K562 (cell line): ENCODE data around the gene PLAAT3. TPM values are rescaled to one million over a fixed set of nuclear protein-coding genes. Genes with fewer than 3 reads are reported as not detected.

Experiments used
- ATAC-seq: fragments of 200-7000 bp; cut with Tn5 transposase; 3 replicates; pipeline ENCODE4 v1.9.1; 2020; ENCODE audit warnings: moderate library complexity
- BruUV-seq: library from RNA; stranded (reverse); fragments of 400-500 nt; replicated peaks from 2 replicates; lab custom pipeline; 2021; lab: Mats Ljungman, UMichigan
- CTCF ChIA-PET: fragments of 300-600 bp; formaldehyde crosslinking; extraction: SDS; loops from one replicate; lab custom pipeline; 2021; ENCODE audit warnings: low intra/inter-chr PET ratio; lab: Yijun Ruan, JAX
- POLR2A ChIA-PET: fragments of 300-600, 350-650 bp; sonication (Branson Sonifier 250); formaldehyde crosslinking; extraction: SDS; loops from one replicate; lab custom pipeline; 2021; ENCODE audit warnings: antibody characterized with exemption, inconsistent platforms; lab: Yijun Ruan, JAX
- DNase-seq, 4 experiments: peaks; one replicate each; pipeline versions ENCODE4 v3.0.0 to v3.0.0-alpha.2; 2011 to 2018; ENCODE audit warnings: low spot score in 3 of 4, mixed read lengths in 3 of 4; ENCODE audit errors: extremely low read depth in 1 of 4
- FAIRE-seq: peaks from 2 replicates; lab custom pipeline; 2011; peaks lifted over from hg19 to GRCh38; lab: Jason Lieb, UNC
- H2AFZ ChIP-seq: 2 replicates; pipeline ENCODE4 v1.6.0; 2011; ENCODE audit warnings: low read depth, low read length, control low read depth, inconsistent platforms
- H3K27ac ChIP-seq: fragments of 200-600 bp; 3 replicates; pipeline ENCODE4 v1.8.0; 2011; ENCODE audit warnings: low read depth, mild to moderate bottlenecking, control low read depth, inconsistent platforms, low read length, moderate library complexity, mixed read lengths; ENCODE audit errors: extremely low read depth
- H3K27me3 ChIP-seq, 2 experiments: fragments of 300-600 bp in 1 of 2; 2 replicates in 1 of 2; 3 replicates in 1 of 2; pipeline versions ENCODE4 v1.6.0 to v1.8.0; 2011; ENCODE audit warnings: inconsistent platforms in 2 of 2, low read length in 2 of 2, mild to moderate bottlenecking in 1 of 2, mixed read lengths in 1 of 2, moderate library complexity in 1 of 2; ENCODE audit not compliant: control insufficient read depth in 2 of 2, insufficient read depth in 2 of 2
- H3K36me3 ChIP-seq: fragments of 300-600 bp; 3 replicates; pipeline ENCODE4 v1.8.0; 2011; ENCODE audit warnings: mild to moderate bottlenecking, low read length, inconsistent platforms; ENCODE audit not compliant: control insufficient read depth, insufficient read depth
- H3K4me1 ChIP-seq, 2 experiments: fragments of 200-600 bp in 1 of 2; replicated peaks in 1 of 2; 2 replicates in 1 of 2; 3 replicates in 1 of 2; pipeline versions ENCODE4 v1.5.1 to v1.8.0; 2011; ENCODE audit warnings: inconsistent platforms in 2 of 2, low read length in 2 of 2, mild to moderate bottlenecking in 1 of 2, mixed read lengths in 1 of 2, moderate library complexity in 1 of 2; ENCODE audit not compliant: control insufficient read depth in 2 of 2, insufficient read depth in 2 of 2
- H3K4me2 ChIP-seq: 2 replicates; pipeline ENCODE4 v1.6.1; 2011; ENCODE audit warnings: low read length, control low read depth, inconsistent platforms, mixed read lengths; ENCODE audit not compliant: insufficient read depth
- H3K4me3 ChIP-seq: fragments of 200-600 bp; sonication (generic), shearing (Covaris generic); 2 replicates; pipeline ENCODE4 v1.5.1; 2016; ENCODE audit warnings: control low read depth, inconsistent platforms
- H3K79me2 ChIP-seq: fragments of 200-600 bp; 3 replicates; pipeline ENCODE4 v1.8.0; 2011; ENCODE audit warnings: low read length, inconsistent platforms; ENCODE audit not compliant: control insufficient read depth, insufficient read depth
- H3K9ac ChIP-seq, 2 experiments: 2 replicates each; pipeline versions ENCODE4 v1.6.0 to v1.6.1; 2011; ENCODE audit warnings: low read depth in 2 of 2, low read length in 2 of 2, control low read depth in 1 of 2, inconsistent platforms in 1 of 2, mild to moderate bottlenecking in 1 of 2, mixed read lengths in 1 of 2; ENCODE audit not compliant: insufficient read depth in 1 of 2
- H3K9me1 ChIP-seq: one replicate; pipeline ENCODE4 v1.6.0; 2011; ENCODE audit warnings: inconsistent platforms, mild to moderate bottlenecking, low read length, moderate library complexity; ENCODE audit not compliant: control insufficient read depth, insufficient read depth
- H3K9me3 ChIP-seq: replicated peaks from 2 replicates; pipeline ENCODE4 v1.5.1; 2011; ENCODE audit warnings: low read depth, low read length, inconsistent platforms; ENCODE audit not compliant: control insufficient read depth, insufficient read depth
- H4K20me1 ChIP-seq: replicated peaks from 2 replicates; pipeline ENCODE4 v1.6.1; 2011; ENCODE audit warnings: low read length, inconsistent platforms, mixed read lengths; ENCODE audit not compliant: control insufficient read depth, insufficient read depth
- BCOR ChIP-seq: fragments of 450-650 bp; IDR thresholded peaks from 2 replicates; pipeline ENCODE4 v1.6.1; 2016
- CEBPB ChIP-seq: fragments of 450-650 bp; IDR thresholded peaks from 2 replicates; pipeline ENCODE4 v1.6.1; 2016; ENCODE audit warnings: missing genetic modification characterization, missing compliant biosample characterization
- FOXP1 ChIP-seq: sonication (generic); formaldehyde crosslinking; IDR thresholded peaks from 2 replicates; pipeline ENCODE4 v1.8.0; 2022; ENCODE audit warnings: mild to moderate bottlenecking, missing genetic modification reagents
- MED1 ChIP-seq: sonication (generic); formaldehyde crosslinking; IDR thresholded peaks from 2 replicates; pipeline ENCODE4 v1.8.1; 2023; ENCODE audit warnings: missing genetic modification reagents, borderline replicate concordance
- MEIS2 ChIP-seq: fragments of 450-650 bp; IDR thresholded peaks from 2 replicates; pipeline ENCODE4 v1.6.1; 2014; ENCODE audit warnings: mild to moderate bottlenecking; ENCODE audit not compliant: partially characterized antibody
- NFIC ChIP-seq: fragments of 450-650 bp; IDR thresholded peaks from 2 replicates; pipeline ENCODE4 v1.6.1; 2017; ENCODE audit warnings: mild to moderate bottlenecking, inconsistent platforms
- RAD51 ChIP-seq: fragments of 450-650 bp; IDR thresholded peaks from 2 replicates; pipeline ENCODE4 v1.7.1; 2016; ENCODE audit warnings: low read depth, mild to moderate bottlenecking, borderline replicate concordance
- RFX5 ChIP-seq: IDR thresholded peaks from 2 replicates; pipeline ENCODE4 v1.6.1; 2011; ENCODE audit warnings: low read depth, mild to moderate bottlenecking, improper control_type of control experiment, low read length
- RUNX1 ChIP-seq: sonication (generic); IDR thresholded peaks from 2 replicates; pipeline ENCODE4 v1.6.1; 2016; ENCODE audit warnings: antibody characterized with exemption, low read depth
- SMARCB1 ChIP-seq: IDR thresholded peaks from 2 replicates; pipeline ENCODE4 v1.6.1; 2011; ENCODE audit warnings: improper control_type of control experiment, low read depth; ENCODE audit not compliant: insufficient read length
- YBX1 ChIP-seq: fragments of 450-650 bp; IDR thresholded peaks from 2 replicates; pipeline ENCODE4 v1.7.1; 2016; ENCODE audit warnings: mild to moderate bottlenecking
- ZNF589 ChIP-seq: fragments of 200-800 bp; sonication (Bioruptor generic); IDR thresholded peaks from 2 replicates; pipeline ENCODE4 v1.6.1; 2016; ENCODE audit warnings: low read depth, missing genetic modification characterization, missing compliant biosample characterization
- ZNF830 ChIP-seq: fragments of 250-450 bp; sonication (Bioruptor Pico); IDR thresholded peaks from 2 replicates; pipeline ENCODE4 v1.5.0; 2021; ENCODE audit warnings: mild to moderate bottlenecking
- WGBS: fragments of 100-300 bp; shearing (Covaris generic); methylation state at CpG from one replicate; pipeline ENCODE4 v1.1.6; 2016; ENCODE audit warnings: low coverage, mixed read lengths; ENCODE audit not compliant: insufficient coverage; ENCODE audit errors: missing lambda C conversion rate; 5-methylcytosine and 5-hydroxymethylcytosine counted together
- in situ Hi-C: fragments of 300-500 bp; cut with MboI; formaldehyde crosslinking; loops from 4 replicates; pipeline ENCODE4 v1.15.0; 2018; ENCODE audit warnings: inconsistent platforms, mixed read lengths
- intact Hi-C: fragments of 100-400 bp; cut with micrococcal nuclease; formaldehyde crosslinking; loops from 2 replicates; pipeline ENCODE4 v1.14.2; 2022
- polyA plus RNA-seq, 8 experiments: library from polyadenylated mRNA; depleted of rRNA in 4 of 8; stranded (reverse) in 5 of 8; unstranded in 3 of 8; fragments of >200 nt; fragmentation: Nextera tagmentation in 2 of 8; fragmentation: Illumina TruSeq in 1 of 8; extraction: Ambion mirVana in 2 of 8; extraction: Trizol in 1 of 8; gene quantifications; 2 replicates each; pipeline versions ENCODE4 v1.2.1 to v1.2.3, GENCODE V29; 2011 to 2014; ENCODE audit warnings: inconsistent platforms in 1 of 8, missing spikeins in 1 of 8
- total RNA-seq, 7 experiments: library from RNA; depleted of rRNA in 6 of 7; stranded (reverse); fragments of >200 nt in 6 of 7; fragmentation: Illumina TruSeq in 2 of 7; extraction: Trizol in 2 of 7; gene quantifications; 2 replicates each; pipeline versions ENCODE4 v1.2.1 to v1.2.3, GENCODE V29; 2011 to 2021; ENCODE audit warnings: low replicate concordance in 1 of 7
- TF ChIP-seq, protein P1 (sequence below): fragments of 450-650 bp; formaldehyde crosslinking; IDR thresholded peaks from 2 replicates; pipeline ENCODE4 v1.4.0; 2020; ENCODE audit warnings: mild to moderate bottlenecking, moderate library complexity
- TF ChIP-seq, protein P2 (sequence below): IDR thresholded peaks from 2 replicates; pipeline ENCODE4 v1.6.1; 2014; ENCODE audit warnings: antibody characterized with exemption
- TF ChIP-seq, protein P3 (sequence below): fragments of 250-450 bp; sonication (Bioruptor Pico); IDR thresholded peaks from 2 replicates; pipeline ENCODE4 v1.5.0; 2021; ENCODE audit warnings: mild to moderate bottlenecking, moderate library complexity

The PLAAT3 gene
- total and polyA plus RNA-seq, 9 of the 15 experiments (the other 6 are each of a cell fraction or from before 2014, with no cell fraction given), result 0.80 to 2.7 (median 1.4) TPM

DNA sequence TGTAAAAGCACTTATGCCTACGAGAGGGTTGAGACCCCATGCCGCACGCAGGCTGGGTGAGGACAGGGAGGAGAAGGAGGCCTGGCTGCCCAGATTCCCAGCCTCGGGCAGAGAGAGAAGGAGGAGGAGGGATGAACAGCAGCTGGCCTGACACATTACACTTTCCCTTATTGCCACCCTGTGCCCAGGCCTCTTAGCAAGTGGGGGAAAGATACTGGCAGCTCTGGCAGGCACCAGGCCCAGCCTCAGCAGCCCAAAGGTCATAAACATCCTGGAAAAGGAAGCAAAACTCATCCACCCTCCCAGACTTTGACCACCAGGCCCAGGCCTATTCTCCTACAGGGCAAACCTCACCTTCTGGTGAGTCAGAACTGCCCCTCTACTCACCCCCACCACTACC, 4.7 kb downstream of the PLAAT3 start:
- in situ Hi-C loops, result no loop called here

More for the DNA sequence above, 4.7 kb downstream of the PLAAT3 start:
- POLR2A ChIA-PET, result interaction anchor here (0.9 kb wide), 1 partner anchor 13 kb away, joined by 3 read pairs; no protein-coding TSS in a partner anchor
- H3K4me1 ChIP-seq, result peaks cover 8 to 21% of the 10 kb centered on the region in 2 experiments; a peak in 4 of 5 replicates
- no peak overlapping the region for H3K4me3 ChIP-seq
- no peak overlapping the region for H2AFZ ChIP-seq
- ATAC-seq (no peak), DNase-seq (no peak), FAIRE-seq (no peak)
- intact Hi-C loops, result no loop called here
- CTCF ChIA-PET, result no interaction called here
- no peaks in the 10 kb centered on the region for H4K20me1 ChIP-seq
- peaks cover 3 to 15% of the 10 kb centered on the region in 2 experiments; a peak in 3 of 5 replicates for H3K27me3 ChIP-seq
- no peaks in the 10 kb centered on the region for H3K9me3 ChIP-seq
- H3K36me3 ChIP-seq, result no peaks in the 10 kb centered on the region
- no peaks in the 10 kb centered on the region for H3K79me2 ChIP-seq
- H3K9ac ChIP-seq, result peak overlapping the region in 1 of 2 experiments; percentile 50; a peak in 1 of 4 replicates
- H3K27ac ChIP-seq, result no peak overlapping the region
- 36% methylated on average over 4 of the region's 4 CpGs for WGBS
- no peak for TF ChIP-seq BCOR
- no peak for TF ChIP-seq SMARCB1
- no peak for TF ChIP-seq MED1 (CRISPR knock-in tag)
- no peak for TF ChIP-seq MEIS2
- no peak for TF ChIP-seq NFIC
- no peak for TF ChIP-seq CEBPB (tag)
- TF ChIP-seq YBX1, result no peak
- no peak for TF ChIP-seq RUNX1
- TF ChIP-seq, protein P1, sequence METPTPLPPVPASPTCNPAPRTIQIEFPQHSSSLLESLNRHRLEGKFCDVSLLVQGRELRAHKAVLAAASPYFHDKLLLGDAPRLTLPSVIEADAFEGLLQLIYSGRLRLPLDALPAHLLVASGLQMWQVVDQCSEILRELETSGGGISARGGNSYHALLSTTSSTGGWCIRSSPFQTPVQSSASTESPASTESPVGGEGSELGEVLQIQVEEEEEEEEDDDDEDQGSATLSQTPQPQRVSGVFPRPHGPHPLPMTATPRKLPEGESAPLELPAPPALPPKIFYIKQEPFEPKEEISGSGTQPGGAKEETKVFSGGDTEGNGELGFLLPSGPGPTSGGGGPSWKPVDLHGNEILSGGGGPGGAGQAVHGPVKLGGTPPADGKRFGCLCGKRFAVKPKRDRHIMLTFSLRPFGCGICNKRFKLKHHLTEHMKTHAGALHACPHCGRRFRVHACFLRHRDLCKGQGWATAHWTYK (CRISPR knock-in tag), result no peak
- no peak for TF ChIP-seq ZNF830 (CRISPR knock-in tag)
- no peak for TF ChIP-seq RAD51
- TF ChIP-seq, protein P2, sequence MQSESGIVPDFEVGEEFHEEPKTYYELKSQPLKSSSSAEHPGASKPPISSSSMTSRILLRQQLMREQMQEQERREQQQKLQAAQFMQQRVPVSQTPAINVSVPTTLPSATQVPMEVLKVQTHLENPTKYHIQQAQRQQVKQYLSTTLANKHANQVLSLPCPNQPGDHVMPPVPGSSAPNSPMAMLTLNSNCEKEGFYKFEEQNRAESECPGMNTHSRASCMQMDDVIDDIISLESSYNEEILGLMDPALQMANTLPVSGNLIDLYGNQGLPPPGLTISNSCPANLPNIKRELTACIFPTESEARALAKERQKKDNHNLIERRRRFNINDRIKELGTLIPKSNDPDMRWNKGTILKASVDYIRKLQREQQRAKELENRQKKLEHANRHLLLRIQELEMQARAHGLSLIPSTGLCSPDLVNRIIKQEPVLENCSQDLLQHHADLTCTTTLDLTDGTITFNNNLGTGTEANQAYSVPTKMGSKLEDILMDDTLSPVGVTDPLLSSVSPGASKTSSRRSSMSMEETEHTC, result no peak
- no peak for TF ChIP-seq ZNF589 (CRISPR knock-in tag)
- TF ChIP-seq, protein P3, sequence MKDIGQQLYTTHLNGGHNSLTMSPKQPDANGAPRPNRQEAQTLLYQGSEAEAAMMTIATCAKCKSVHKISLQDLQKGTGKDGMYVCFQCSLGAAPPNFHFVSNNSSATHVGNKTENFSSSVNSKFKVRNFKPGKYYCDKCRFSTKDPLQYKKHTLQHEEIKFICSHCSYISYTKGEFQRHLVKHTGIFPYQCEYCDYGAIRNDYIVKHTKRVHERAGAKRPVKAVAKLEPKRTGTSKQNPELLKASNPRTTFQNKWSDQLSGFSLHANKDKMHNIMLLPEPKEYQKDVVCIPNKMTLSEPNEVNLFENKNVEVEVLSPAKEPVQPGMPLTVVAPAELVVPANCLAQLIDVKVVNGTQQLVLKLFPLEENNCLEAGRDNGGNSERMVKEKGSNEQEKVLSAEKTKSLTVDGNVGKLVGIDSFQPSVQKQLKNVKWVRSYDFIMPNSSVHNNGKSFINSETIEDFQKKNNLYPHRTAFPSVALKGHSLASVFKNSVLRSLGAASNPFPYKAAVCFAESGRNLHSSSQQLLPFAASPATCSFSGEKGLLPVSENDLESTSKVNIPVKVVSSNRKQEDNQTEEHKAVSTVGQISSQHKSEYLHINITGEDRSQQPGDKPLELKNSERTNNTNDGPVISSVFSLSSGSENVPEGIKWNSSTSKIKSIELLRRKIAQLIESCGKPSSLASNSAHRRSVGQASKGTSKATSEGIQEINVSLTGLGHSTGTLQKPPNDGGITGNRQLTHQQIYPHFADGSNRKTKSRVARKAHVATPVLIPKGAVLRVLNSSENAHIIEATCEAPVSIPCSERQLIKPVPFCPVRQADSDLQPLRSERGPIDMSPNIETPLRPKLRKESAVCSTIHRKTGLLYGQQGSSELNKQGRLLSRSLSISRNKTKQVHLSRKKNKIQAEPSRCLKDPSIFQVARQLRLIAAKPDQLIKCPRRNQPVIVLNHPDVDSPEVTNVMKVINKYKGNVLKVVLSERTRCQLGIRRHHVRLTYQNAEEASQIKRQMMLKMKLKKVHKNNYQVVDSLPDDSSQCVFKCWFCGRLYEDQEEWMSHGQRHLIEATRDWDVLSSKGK (CRISPR knock-in tag), result no peak
- TF ChIP-seq FOXP1 (CRISPR knock-in tag), result no peak
- TF ChIP-seq RFX5, result no peak
- no TSS peak for BruUV-seq
- no peaks in the 10 kb centered on the region for H3K9me1 ChIP-seq
- H3K4me2 ChIP-seq, result no peak overlapping the region
